Kidney glomerular epithelial cell (primary cell): ENCODE results near the gene GGT6.
"Not testable (repeated sequence)": the region's sequence is repeated elsewhere in the genome, so short reads cannot be mapped to it uniquely, and the experiment has no call there.

Experiments
- DNase-seq: peaks from one replicate; lab custom pipeline; 2025; lab: John Stamatoyannopoulos, UW

Gene GGT6

GRCh38 chr17:4592240-4593005 is 32.0 kb upstream of the GGT6 start:
- no peak for DNase-seq

GRCh38 chr17:4591529-4591928 is 31.2 kb upstream of the GGT6 start:
- DNase-seq = no peak

- no peak for DNase-seq
Observed at GRCh38 chr17:4590981-4591453, 30.6 kb upstream of the GGT6 start.

GRCh38 chr17:4590042-4590441 is 29.7 kb upstream of the GGT6 start:
- DNase-seq = not testable (repeated sequence)

- DNase-seq = no peak
Observed at GRCh38 chr17:4588898-4589625, 28.7 kb upstream of the GGT6 start.

- DNase-seq = no peak
Observed at GRCh38 chr17:4588391-4588790, 28.0 kb upstream of the GGT6 start.

GRCh38 chr17:4587803-4588202 is 27.4 kb upstream of the GGT6 start:
- DNase-seq = no peak

- no peak for DNase-seq
Observed at GRCh38 chr17:4587195-4587594, 26.8 kb upstream of the GGT6 start.

GRCh38 chr17:4586043-4586442 is 25.7 kb upstream of the GGT6 start:
- DNase-seq = no peak

GRCh38 chr17:4585638-4585994 is 25.2 kb upstream of the GGT6 start:
- DNase-seq = no peak

GRCh38 chr17:4584917-4585637 is 24.7 kb upstream of the GGT6 start:
- DNase-seq = peak; percentile 62

- peak; percentile 39 for DNase-seq
Observed at GRCh38 chr17:4584101-4584916, 23.9 kb upstream of the GGT6 start, which contains the start of gene SMTNL2. SMTNL2 (plus strand) TSS chr17:4584529; CDS start chr17:4584606, 77 bp downstream.

- DNase-seq = peak; percentile 39
Observed at GRCh38 chr17:4583782-4584100, 23.4 kb upstream of the GGT6 start.

GRCh38 chr17:4583206-4583605 is 22.8 kb upstream of the GGT6 start:
- no peak for DNase-seq

- DNase-seq = no peak
Observed at GRCh38 chr17:4582691-4583090, 22.3 kb upstream of the GGT6 start.

GRCh38 chr17:4582101-4582501 is 21.7 kb upstream of the GGT6 start:
- DNase-seq = peak; percentile 39

- peak; percentile 4 for DNase-seq
Observed at GRCh38 chr17:4580291-4580690, 19.9 kb upstream of the GGT6 start.

- DNase-seq = no peak
Observed at GRCh38 chr17:4579678-4580077, 19.3 kb upstream of the GGT6 start.

- DNase-seq = not testable (repeated sequence)
Observed at GRCh38 chr17:4578349-4578748, 18.0 kb upstream of the GGT6 start.

- DNase-seq = no peak
Observed at GRCh38 chr17:4577386-4577993, 17.1 kb upstream of the GGT6 start.

- no peak for DNase-seq
Observed at GRCh38 chr17:4576729-4577322, 16.4 kb upstream of the GGT6 start.
